ENCODE measurements around the gene GLIS1. TPM values are rescaled to one million over a fixed set of nuclear protein-coding genes. Genes with fewer than 3 reads are reported as not detected.

The GLIS1 gene
- polyA plus RNA-seq, 1 donor, result not detected

- DNase-seq, result no peak
Measured at GRCh38 chr1:53521924-53522552, 216.9 kb downstream of the GLIS1 start.

- DNase-seq, result no peak
Measured at GRCh38 chr1:53520481-53520880, 218.5 kb downstream of the GLIS1 start.

- no peak for DNase-seq
Measured at GRCh38 chr1:53519421-53519820, 219.5 kb downstream of the GLIS1 start.

GRCh38 chr1:53518775-53519174 lies 220.2 kb downstream of the GLIS1 start:
- no peak for DNase-seq

- no peak for DNase-seq
Measured at GRCh38 chr1:53517821-53518352, 221.1 kb downstream of the GLIS1 start.

GRCh38 chr1:53517109-53517508 lies 221.9 kb downstream of the GLIS1 start:
- no peak for DNase-seq

GRCh38 chr1:53516181-53516580 lies 222.8 kb downstream of the GLIS1 start:
- DNase-seq, result no peak

- DNase-seq, result no peak
Measured at GRCh38 chr1:53514436-53514835, 224.5 kb downstream of the GLIS1 start.

GRCh38 chr1:53513846-53514245 lies 225.1 kb downstream of the GLIS1 start:
- no peak for DNase-seq

- DNase-seq, result no peak
Measured at GRCh38 chr1:53512807-53513755, 225.9 kb downstream of the GLIS1 start.

- no peak for DNase-seq
Measured at GRCh38 chr1:53511933-53512806, 226.8 kb downstream of the GLIS1 start.

- DNase-seq, result no peak
Measured at GRCh38 chr1:53511323-53511932, 227.5 kb downstream of the GLIS1 start.

- DNase-seq, result no peak
Measured at GRCh38 chr1:53510215-53510614, 228.7 kb downstream of the GLIS1 start.

GRCh38 chr1:53509775-53510174 lies 229.2 kb downstream of the GLIS1 start:
- no peak for DNase-seq

- no peak for DNase-seq
Measured at GRCh38 chr1:53508991-53509666, 229.8 kb downstream of the GLIS1 start.

GRCh38 chr1:53508056-53508990 lies 230.6 kb downstream of the GLIS1 start:
- DNase-seq, result no peak

GRCh38 chr1:53507116-53507820 lies 231.7 kb downstream of the GLIS1 start:
- no peak for DNase-seq

- DNase-seq, result no peak
Measured at GRCh38 chr1:53506355-53507050, 232.5 kb downstream of the GLIS1 start.

GRCh38 chr1:53505891-53506290 lies 233.1 kb downstream of the GLIS1 start:
- DNase-seq, result no peak

Measured in hindlimb muscle (tissue), 1 donor.